ENCODE data around the gene CNPY1. TPM values are rescaled to one million over a fixed set of nuclear protein-coding genes. Genes with fewer than 3 reads are reported as not detected.
A peak's percentile ranks its signal among the peaks of the same experiment; 100 is the strongest.

Gene CNPY1
- total RNA-seq, 1 donor from 2014 or later: not detected

DNA sequence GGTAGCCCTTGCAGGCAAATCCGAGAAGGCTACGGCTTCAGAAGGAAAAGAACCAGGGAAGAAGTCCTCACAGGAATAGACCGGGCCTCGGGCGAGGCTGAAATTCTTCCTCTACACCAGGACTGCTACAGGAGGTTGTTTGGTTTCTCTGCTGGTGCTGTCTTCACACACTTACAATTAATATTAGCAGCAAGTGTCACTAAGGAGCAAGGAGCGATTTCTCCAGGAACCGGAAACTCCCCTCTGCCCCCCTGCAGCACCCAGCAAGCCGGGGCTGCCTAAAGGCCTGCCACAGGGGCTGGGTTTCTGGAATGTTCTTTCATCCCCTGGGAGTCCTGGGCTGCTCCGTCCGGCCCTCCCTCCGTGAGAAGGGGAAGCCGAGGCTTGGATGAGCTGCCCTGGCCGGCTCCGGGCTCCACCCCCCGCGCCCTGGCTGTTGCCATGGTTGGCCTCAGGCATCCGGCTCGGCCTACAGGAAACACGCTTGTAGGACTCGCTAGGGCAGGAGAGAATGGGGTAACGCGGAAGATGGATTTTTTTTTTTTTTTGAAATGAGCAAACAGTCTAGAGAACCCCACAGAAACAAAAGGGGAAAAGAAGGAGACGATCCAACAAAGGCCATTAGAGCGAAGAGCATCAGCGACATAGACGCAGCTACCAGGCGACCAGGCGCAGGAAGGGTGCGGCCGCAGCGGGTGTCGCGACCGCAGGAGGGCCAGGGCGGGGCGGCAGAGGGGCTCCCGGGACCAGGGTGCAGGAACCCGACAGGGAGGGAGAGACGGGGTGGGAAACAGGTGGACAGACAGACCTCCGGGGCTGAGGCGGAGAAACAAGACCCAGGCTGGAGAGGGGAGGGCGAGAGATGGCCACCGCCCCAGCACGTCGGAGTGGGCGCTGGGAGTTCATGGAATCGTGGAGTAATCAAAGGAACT, 55.4 kb downstream of the CNPY1 start:
- peak; percentile 96 for ATAC-seq (ENCODE audit: low read depth)
- TF ChIP-seq, protein P1, sequence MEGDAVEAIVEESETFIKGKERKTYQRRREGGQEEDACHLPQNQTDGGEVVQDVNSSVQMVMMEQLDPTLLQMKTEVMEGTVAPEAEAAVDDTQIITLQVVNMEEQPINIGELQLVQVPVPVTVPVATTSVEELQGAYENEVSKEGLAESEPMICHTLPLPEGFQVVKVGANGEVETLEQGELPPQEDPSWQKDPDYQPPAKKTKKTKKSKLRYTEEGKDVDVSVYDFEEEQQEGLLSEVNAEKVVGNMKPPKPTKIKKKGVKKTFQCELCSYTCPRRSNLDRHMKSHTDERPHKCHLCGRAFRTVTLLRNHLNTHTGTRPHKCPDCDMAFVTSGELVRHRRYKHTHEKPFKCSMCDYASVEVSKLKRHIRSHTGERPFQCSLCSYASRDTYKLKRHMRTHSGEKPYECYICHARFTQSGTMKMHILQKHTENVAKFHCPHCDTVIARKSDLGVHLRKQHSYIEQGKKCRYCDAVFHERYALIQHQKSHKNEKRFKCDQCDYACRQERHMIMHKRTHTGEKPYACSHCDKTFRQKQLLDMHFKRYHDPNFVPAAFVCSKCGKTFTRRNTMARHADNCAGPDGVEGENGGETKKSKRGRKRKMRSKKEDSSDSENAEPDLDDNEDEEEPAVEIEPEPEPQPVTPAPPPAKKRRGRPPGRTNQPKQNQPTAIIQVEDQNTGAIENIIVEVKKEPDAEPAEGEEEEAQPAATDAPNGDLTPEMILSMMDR (IDR thresholded peaks at IDR 0.05): no peak
- intact Hi-C loops (cut with micrococcal nuclease): loop anchor here (2.0 to 10.0 kb wide), 2 partner anchors 22 to 296 kb away; no protein-coding TSS in a partner anchor
- Mint-ChIP-seq H3K36me3 (ENCODE audit: low read depth) (peaks cover 2% of the 10 kb centered on the region), H3K9me3 (no peaks in the 10 kb centered on the region), H3K27me3 (peaks cover 7% of the 10 kb centered on the region), H3K4me1 (peaks cover 25% of the 10 kb centered on the region), H3K27ac (peak overlapping the region; percentile 91), H3K4me3 (peak overlapping the region; percentile 89)
- ChIA-PET POLR2A (interaction anchor here (0.6 kb wide), 1 partner anchor 16 kb away, joined by 4 read pairs; no protein-coding TSS in a partner anchor), CTCF (no interaction called here)
- no peak for DNase-seq

DNA sequence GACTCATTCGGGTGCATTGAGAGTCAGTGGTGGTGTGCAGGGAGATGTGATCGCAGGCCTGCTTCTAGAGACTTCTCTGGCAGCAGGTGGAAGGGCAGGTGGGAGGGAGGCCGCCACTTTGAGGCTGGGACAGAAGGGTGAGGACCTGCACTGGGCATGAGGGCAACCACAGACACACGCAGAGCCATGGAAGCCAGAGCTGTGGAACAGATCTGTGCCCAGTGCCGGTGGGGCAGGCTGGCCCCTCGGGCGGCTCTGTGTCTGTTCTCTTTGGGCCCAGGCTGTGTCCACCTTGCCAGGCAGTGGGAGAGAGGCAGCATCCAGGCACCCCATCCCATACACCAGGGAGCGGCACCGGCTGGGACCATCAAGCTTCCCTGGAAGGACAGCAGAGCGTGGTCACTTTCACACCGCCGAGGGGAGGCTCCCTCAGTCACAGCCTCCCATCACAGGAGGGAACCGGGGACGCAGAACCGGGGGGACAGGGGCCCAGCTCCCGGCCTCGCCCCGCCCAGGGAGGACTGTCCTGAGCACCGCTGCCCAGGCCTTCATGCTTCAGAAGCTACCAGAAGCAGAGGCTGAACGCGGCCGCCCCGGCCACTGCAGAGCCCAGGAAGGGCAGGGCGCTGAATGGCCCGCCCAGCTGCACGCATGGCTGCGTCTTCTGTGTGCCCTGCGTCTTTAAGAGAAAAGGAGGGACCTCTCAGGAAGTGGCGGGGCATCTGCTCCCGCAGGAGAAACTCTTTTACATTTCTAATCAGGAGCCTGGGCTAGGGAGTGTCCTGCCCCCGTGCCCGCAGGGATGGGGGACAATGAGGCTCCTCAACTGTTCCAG, 56.3 kb downstream of the CNPY1 start:
- H3K4me3 Mint-ChIP-seq: peak overlapping the region; percentile 89
- DNase-seq (no peak), ATAC-seq (ENCODE audit: low read depth) (peak; percentile 27)
- H3K36me3 Mint-ChIP-seq (ENCODE audit: low read depth): peaks cover 2% of the 10 kb centered on the region
- H3K4me1 Mint-ChIP-seq: peaks cover 25% of the 10 kb centered on the region
- CTCF ChIA-PET: no interaction called here
- intact Hi-C loops (cut with micrococcal nuclease): loop anchor here (2.0 to 10.0 kb wide), 2 partner anchors 21 to 295 kb away; no protein-coding TSS in a partner anchor
- peaks cover 7% of the 10 kb centered on the region for H3K27me3 Mint-ChIP-seq
- TF ChIP-seq, protein P1 (IDR thresholded peaks at IDR 0.05): no peak
- no peaks in the 10 kb centered on the region for H3K9me3 Mint-ChIP-seq
- POLR2A ChIA-PET: no interaction called here
- H3K27ac Mint-ChIP-seq: peak overlapping the region; percentile 30

DNA sequence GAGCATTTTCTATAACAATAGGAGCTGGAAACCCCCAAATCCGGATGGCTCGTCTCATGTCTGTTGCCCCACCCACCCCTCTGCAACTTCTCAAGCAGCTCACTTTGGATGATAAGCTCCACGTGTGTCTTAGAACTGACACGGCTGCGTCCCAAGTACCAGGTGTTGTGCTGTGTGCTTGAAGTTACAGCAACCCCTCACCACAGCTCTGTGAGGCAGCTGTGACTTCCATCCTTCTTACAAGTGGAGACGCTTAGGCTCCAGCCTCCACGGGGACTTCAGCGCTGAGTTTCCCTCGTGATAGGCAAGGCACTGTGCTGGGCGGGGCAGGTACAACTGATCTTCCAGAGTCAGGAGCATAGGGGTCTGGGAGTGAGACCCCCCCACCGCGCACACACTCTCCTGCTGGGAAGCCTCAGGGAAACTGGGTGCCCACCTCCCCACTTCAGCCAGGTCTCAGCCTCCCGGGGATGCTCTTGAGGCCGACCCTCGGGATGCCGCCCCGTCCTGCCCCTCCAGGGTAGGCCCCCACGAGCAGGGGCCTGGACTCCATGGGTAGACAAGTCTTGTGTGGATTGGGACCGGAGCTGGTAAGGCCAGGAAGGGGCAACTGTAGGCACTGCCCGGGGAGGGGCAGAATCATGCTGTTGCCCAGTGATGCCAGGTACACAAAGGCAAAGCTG, 57.1 kb downstream of the CNPY1 start:
- TF ChIP-seq, protein P1 (IDR thresholded peaks at IDR 0.05): no peak
- H3K9me3 Mint-ChIP-seq: no peaks in the 10 kb centered on the region
- peaks cover 25% of the 10 kb centered on the region for H3K4me1 Mint-ChIP-seq
- POLR2A ChIA-PET: interaction anchor here (0.8 kb wide), 1 partner anchor 192 kb away, joined by 5 read pairs; the partner anchor contains the start of gene INSIG1
- DNase-seq: no peak
- ATAC-seq (ENCODE audit: low read depth): no peak
- H3K27me3 Mint-ChIP-seq: peaks cover 11% of the 10 kb centered on the region
- peaks cover 2% of the 10 kb centered on the region for H3K36me3 Mint-ChIP-seq (ENCODE audit: low read depth)
- peak overlapping the region; percentile 41 for H3K4me3 Mint-ChIP-seq
- peak overlapping the region; percentile 13 for H3K27ac Mint-ChIP-seq
- intact Hi-C loops (cut with micrococcal nuclease): no loop called here
- CTCF ChIA-PET: no interaction called here

DNA sequence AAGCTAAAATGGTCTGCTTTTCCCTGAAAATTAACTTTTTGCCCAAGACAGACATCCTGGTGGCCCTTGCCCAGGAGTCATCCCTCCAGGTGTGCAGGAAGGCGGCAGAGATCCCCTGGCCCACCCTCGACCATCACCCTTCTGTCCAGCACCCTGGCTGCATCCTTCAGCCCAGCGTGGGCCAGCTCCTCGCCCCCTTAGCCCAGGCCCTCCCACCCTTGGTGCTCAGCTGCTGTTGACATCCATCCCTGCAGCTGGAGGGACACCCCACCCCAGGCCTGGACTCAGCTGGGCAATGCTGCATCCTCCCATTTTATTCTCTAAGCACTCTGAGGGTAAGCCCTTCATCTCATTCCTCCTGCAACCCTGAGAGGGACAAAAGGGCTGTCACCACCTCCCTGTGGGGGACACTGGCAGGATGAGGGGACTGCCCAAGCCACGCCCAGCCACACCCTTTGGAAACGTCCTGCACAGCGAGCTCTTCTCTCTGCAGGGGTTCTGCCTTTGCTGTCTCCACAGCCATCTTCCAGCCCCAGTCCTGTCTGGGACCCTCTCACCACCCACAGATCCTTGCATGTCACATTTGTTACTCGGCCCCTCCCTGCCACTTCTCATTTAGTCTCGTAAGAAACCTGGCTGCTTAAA, 57.8 kb downstream of the CNPY1 start:
- H3K36me3 Mint-ChIP-seq (ENCODE audit: low read depth): peaks cover 2% of the 10 kb centered on the region
- H3K4me1 Mint-ChIP-seq: peaks cover 25% of the 10 kb centered on the region
- ChIA-PET CTCF (no interaction called here), POLR2A (interaction anchor here (0.8 kb wide), 1 partner anchor 191 kb away, joined by 5 read pairs; the partner anchor contains the start of gene INSIG1)
- H3K27ac Mint-ChIP-seq: peak overlapping the region; percentile 13
- TF ChIP-seq, protein P1 (IDR thresholded peaks at IDR 0.05): no peak
- no peak overlapping the region for H3K4me3 Mint-ChIP-seq
- peaks cover 14% of the 10 kb centered on the region for H3K27me3 Mint-ChIP-seq
- ATAC-seq (ENCODE audit: low read depth): no peak
- DNase-seq: no peak
- intact Hi-C loops (cut with micrococcal nuclease): no loop called here
- H3K9me3 Mint-ChIP-seq: no peaks in the 10 kb centered on the region
